HAP-1 (cell line): ENCODE results near the gene IL16.

ENCODE experiments used
- DNase-seq, 2 experiments: peaks; one replicate each; pipeline ENCODE4 v3.0.0-alpha.2; 2016 to 2020; ENCODE audit warnings: low spot score in 2 of 2
- H3K27me3 ChIP-seq: fragments of 250-450 bp; sonication (Bioruptor Pico); 2 replicates; pipeline ENCODE4 v1.5.1; 2020; ENCODE audit warnings: low read depth, mild to moderate bottlenecking, moderate library complexity
- H3K36me3 ChIP-seq: fragments of 250-450 bp; sonication (Bioruptor Pico); replicated peaks from 2 replicates; pipeline ENCODE4 v1.5.1; 2020; ENCODE audit warnings: mild to moderate bottlenecking
- H3K4me1 ChIP-seq: fragments of 250-450 bp; sonication (Bioruptor Pico); 2 replicates; pipeline ENCODE4 v1.5.1; 2020; ENCODE audit warnings: mild to moderate bottlenecking
- H3K4me3 ChIP-seq: fragments of 250-450 bp; sonication (Bioruptor Pico); 2 replicates; pipeline ENCODE4 v1.5.1; 2020; ENCODE audit warnings: mild to moderate bottlenecking, moderate library complexity
- H3K9me3 ChIP-seq: fragments of 250-450 bp; sonication (Bioruptor Pico); 2 replicates; pipeline ENCODE4 v1.5.1; 2020; ENCODE audit warnings: mild to moderate bottlenecking, moderate library complexity
- in situ Hi-C: fragments of 300-500 bp; cut with MboI; formaldehyde crosslinking; loops from 3 replicates; pipeline ENCODE4 v1.14.3; 2020; ENCODE audit warnings: low sequenced_read_pairs, inconsistent platforms, mixed read lengths

IL16 gene

GRCh38 chr15:81304226-81304625 is 107.5 kb downstream of the IL16 start:
- no peak for DNase-seq
- Histone ChIP-seq H3K27me3 (peaks cover 8% of the 10 kb centered on the region; the same call in 1 of the 2 replicates), H3K9me3 (no peaks in the 10 kb centered on the region; the same call in 1 of the 2 replicates), H3K4me3 (no peak overlapping the region), H3K36me3 (no peaks in the 10 kb centered on the region; the same call in 1 of the 2 replicates), H3K4me1 (peaks cover 2% of the 10 kb centered on the region)
- in situ Hi-C loops: no loop called here

GRCh38 chr15:81308260-81308659 is 111.6 kb downstream of the IL16 start:
- Histone ChIP-seq H3K27me3 (no peaks in the 10 kb centered on the region), H3K4me3 (no peak overlapping the region), H3K36me3 (peaks cover 7% of the 10 kb centered on the region), H3K9me3 (no peaks in the 10 kb centered on the region; the same call in none of the 2 replicates), H3K4me1 (peaks cover 2% of the 10 kb centered on the region)
- DNase-seq: no peak
- in situ Hi-C loops: no loop called here

- Histone ChIP-seq H3K9me3 (no peaks in the 10 kb centered on the region; the same call in none of the 2 replicates), H3K36me3 (peaks cover 7% of the 10 kb centered on the region), H3K4me1 (no peaks in the 10 kb centered on the region), H3K27me3 (no peaks in the 10 kb centered on the region), H3K4me3 (no peak overlapping the region)
- in situ Hi-C loops: no loop called here
- DNase-seq: no peak
Observed at GRCh38 chr15:81309647-81310450, 113.2 kb downstream of the IL16 start.

- H3K36me3 ChIP-seq: peaks cover 7% of the 10 kb centered on the region
- H3K4me3 ChIP-seq: no peak overlapping the region
- no peaks in the 10 kb centered on the region; the same call in 1 of the 2 replicates for H3K9me3 ChIP-seq
- H3K27me3 ChIP-seq: no peaks in the 10 kb centered on the region
- DNase-seq: no peak
- no peaks in the 10 kb centered on the region for H3K4me1 ChIP-seq
- in situ Hi-C loops: no loop called here
Observed at GRCh38 chr15:81310480-81310879, 113.8 kb downstream of the IL16 start.

GRCh38 chr15:81311752-81312464 is 115.2 kb downstream of the IL16 start:
- H3K4me1 ChIP-seq: no peaks in the 10 kb centered on the region
- in situ Hi-C loops: no loop called here
- no peak for DNase-seq
- no peak overlapping the region for H3K4me3 ChIP-seq
- H3K36me3 ChIP-seq: peaks cover 7% of the 10 kb centered on the region
- no peaks in the 10 kb centered on the region for H3K27me3 ChIP-seq
- H3K9me3 ChIP-seq: no peaks in the 10 kb centered on the region; the same call in 1 of the 2 replicates

GRCh38 chr15:81312790-81313543 is 116.3 kb downstream of the IL16 start:
- no peaks in the 10 kb centered on the region; the same call in 1 of the 2 replicates for H3K9me3 ChIP-seq
- no peaks in the 10 kb centered on the region for H3K27me3 ChIP-seq
- in situ Hi-C loops: no loop called here
- no peak for DNase-seq
- H3K4me1 ChIP-seq: no peaks in the 10 kb centered on the region
- peaks cover 7% of the 10 kb centered on the region for H3K36me3 ChIP-seq
- no peak overlapping the region for H3K4me3 ChIP-seq

GRCh38 chr15:81313686-81314085 is 117.0 kb downstream of the IL16 start:
- Histone ChIP-seq H3K4me3 (no peak overlapping the region), H3K4me1 (no peaks in the 10 kb centered on the region), H3K36me3 (peaks cover 7% of the 10 kb centered on the region), H3K9me3 (no peaks in the 10 kb centered on the region; the same call in 1 of the 2 replicates), H3K27me3 (no peaks in the 10 kb centered on the region)
- in situ Hi-C loops: no loop called here
- DNase-seq: no peak

- no peaks in the 10 kb centered on the region; the same call in 1 of the 2 replicates for H3K9me3 ChIP-seq
- no peaks in the 10 kb centered on the region for H3K4me1 ChIP-seq
- in situ Hi-C loops: no loop called here
- DNase-seq: no peak
- no peaks in the 10 kb centered on the region for H3K27me3 ChIP-seq
- no peak overlapping the region for H3K4me3 ChIP-seq
- H3K36me3 ChIP-seq: peaks cover 7% of the 10 kb centered on the region
Observed at GRCh38 chr15:81314378-81314777, 117.7 kb downstream of the IL16 start.

GRCh38 chr15:81315452-81316175 is 118.9 kb downstream of the IL16 start:
- H3K36me3 ChIP-seq: peaks cover 7% of the 10 kb centered on the region
- H3K4me3 ChIP-seq: no peak overlapping the region
- in situ Hi-C loops: no loop called here
- H3K27me3 ChIP-seq: no peaks in the 10 kb centered on the region
- no peak for DNase-seq
- H3K4me1 ChIP-seq: no peaks in the 10 kb centered on the region
- no peaks in the 10 kb centered on the region for H3K9me3 ChIP-seq

- Histone ChIP-seq H3K27me3 (no peaks in the 10 kb centered on the region), H3K9me3 (no peaks in the 10 kb centered on the region), H3K4me3 (no peak overlapping the region), H3K4me1 (no peaks in the 10 kb centered on the region), H3K36me3 (peaks cover 7% of the 10 kb centered on the region)
- in situ Hi-C loops: no loop called here
- no peak for DNase-seq
Observed at GRCh38 chr15:81316267-81316666, 119.6 kb downstream of the IL16 start.

- in situ Hi-C loops: no loop called here
- Histone ChIP-seq H3K27me3 (no peaks in the 10 kb centered on the region), H3K4me3 (no peak overlapping the region), H3K36me3 (peaks cover 6% of the 10 kb centered on the region), H3K4me1 (no peaks in the 10 kb centered on the region), H3K9me3 (no peaks in the 10 kb centered on the region)
- no peak for DNase-seq
Observed at GRCh38 chr15:81317642-81318017, 121.0 kb downstream of the IL16 start.

GRCh38 chr15:81321667-81322066 is 125.0 kb downstream of the IL16 start:
- H3K4me3 ChIP-seq: no peak overlapping the region
- no peaks in the 10 kb centered on the region for H3K27me3 ChIP-seq
- H3K36me3 ChIP-seq: no peaks in the 10 kb centered on the region; the same call in 1 of the 2 replicates
- no peaks in the 10 kb centered on the region for H3K9me3 ChIP-seq
- H3K4me1 ChIP-seq: no peaks in the 10 kb centered on the region
- in situ Hi-C loops: no loop called here
- no peak for DNase-seq

- Histone ChIP-seq H3K9me3 (no peaks in the 10 kb centered on the region), H3K4me1 (no peaks in the 10 kb centered on the region; the same call in 1 of the 2 replicates), H3K36me3 (no peaks in the 10 kb centered on the region; the same call in 1 of the 2 replicates), H3K27me3 (no peaks in the 10 kb centered on the region), H3K4me3 (no peak overlapping the region)
- in situ Hi-C loops: no loop called here
- DNase-seq: no peak
Observed at GRCh38 chr15:81322676-81323253, 126.1 kb downstream of the IL16 start.
